Measurements from ENCODE around the gene MACROH2A1. TPM values are rescaled to one million over a fixed set of nuclear protein-coding genes. Genes with fewer than 3 reads are reported as not detected.
A peak's percentile ranks its signal among the peaks of the same experiment; 100 is the strongest.

Gene MACROH2A1
- total and polyA plus RNA-seq, 2 experiments from 2014 or later, result 115 to 125 TPM

DNA sequence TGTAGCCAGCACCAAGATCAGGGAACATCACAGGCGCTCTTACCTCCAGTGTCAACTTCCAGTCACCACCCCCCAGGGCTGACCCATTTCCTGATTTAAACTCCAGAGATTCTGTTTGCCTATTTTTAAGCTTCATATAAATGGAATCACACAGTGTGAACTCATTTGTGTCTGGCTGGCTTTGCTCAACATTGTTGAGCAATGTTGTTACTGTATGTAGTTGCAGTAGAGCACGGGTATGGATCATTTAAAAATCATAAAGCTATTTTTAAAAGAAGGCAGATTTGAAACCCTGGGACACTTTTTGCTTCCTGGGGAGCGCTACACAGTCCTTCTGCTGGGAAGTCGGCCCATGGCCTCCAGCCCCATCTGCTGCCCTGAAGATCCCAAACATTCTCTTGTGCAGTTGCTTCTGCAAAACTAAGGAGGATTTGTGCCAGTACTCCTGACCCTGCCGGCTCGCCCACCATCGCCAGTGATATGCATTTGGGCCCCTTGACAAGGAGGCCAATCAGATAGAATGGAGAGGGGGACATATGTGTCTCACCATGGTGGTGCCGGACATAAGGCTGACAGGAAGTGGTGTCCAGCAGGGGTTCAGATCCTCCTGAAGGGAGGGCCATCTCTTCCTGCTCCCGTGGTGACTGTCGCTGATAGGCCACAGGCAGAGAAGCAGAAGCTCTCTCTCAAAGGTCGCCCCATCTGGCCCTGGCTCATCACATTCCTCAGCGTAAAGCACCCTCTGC, 34.8 kb upstream of the MACROH2A1 start:
- in situ Hi-C loops (cut with MboI), result no loop called here
- Histone ChIP-seq H3K27me3 (replicated peaks; ENCODE audit: insufficient read depth) (no peaks in the 10 kb centered on the region), H3K4me2 (ENCODE audit: unreplicated experiment) (no peak overlapping the region), H3K9me2 (ENCODE audit: insufficient read depth) (no peaks in the 10 kb centered on the region), H2AFZ (no peak overlapping the region), H4K20me1 (ENCODE audit: insufficient read depth) (no peaks in the 10 kb centered on the region), H3F3A (ENCODE audit: insufficient read depth) (no peaks in the 10 kb centered on the region), H3K27ac (no peak overlapping the region), H3K36me3 (ENCODE audit: low read depth) (no peaks in the 10 kb centered on the region), H3K4me3 (no peak overlapping the region), H3K9me3 (ENCODE audit: low read depth) (no peaks in the 10 kb centered on the region), H3K9ac (no peak overlapping the region), H3K4me1 (ENCODE audit: insufficient read depth) (peaks cover 12% of the 10 kb centered on the region; the same call in 1 of the 2 replicates), H3K79me2 (ENCODE audit: insufficient read depth) (no peaks in the 10 kb centered on the region)
- DNase-seq, result peak; percentile 50
- no peak for TF ChIP-seq EZH2phosphoT487 (IDR thresholded peaks at IDR 0.05; ENCODE audit: insufficient read depth, low read depth)
- no peak for TF ChIP-seq EZH2 (IDR thresholded peaks at IDR 0.05; ENCODE audit: insufficient read depth, poor library complexity, severe bottlenecking)
- 90 to 93% methylated on average over 12 of the region's 12 CpGs for WGBS, 2 experiments (ENCODE audit: low coverage in 1 of 2, low lambda C conversion rate in 2 of 2, missing lambda C conversion rate in 2 of 2)

DNA sequence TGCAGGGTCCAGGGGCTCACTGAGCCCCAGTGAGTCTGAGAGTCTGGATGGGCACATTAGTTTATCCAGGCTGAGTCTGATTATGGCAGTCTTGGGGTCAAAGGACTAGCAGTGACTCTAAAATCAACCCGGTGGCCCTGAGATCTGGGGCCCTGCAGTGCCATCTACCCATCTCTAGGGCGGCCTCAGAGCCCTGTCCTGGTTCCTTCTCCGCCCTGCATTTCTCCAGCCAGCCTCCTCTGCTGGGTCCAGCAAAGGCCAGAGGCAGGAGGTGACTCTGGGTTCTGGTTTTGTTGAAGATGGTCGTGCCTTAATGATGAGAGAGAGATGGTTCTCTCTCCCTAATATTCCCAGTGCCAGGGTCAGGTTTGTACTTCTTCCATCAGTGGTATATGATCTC, 33.1 kb upstream of the MACROH2A1 start:
- TF ChIP-seq EZH2phosphoT487 (IDR thresholded peaks at IDR 0.05; ENCODE audit: insufficient read depth, low read depth) (no peak), EZH2 (IDR thresholded peaks at IDR 0.05; ENCODE audit: insufficient read depth, poor library complexity, severe bottlenecking) (no peak)
- H3K4me1 ChIP-seq (ENCODE audit: insufficient read depth), result peaks cover 7% of the 10 kb centered on the region; the same call in 1 of the 2 replicates
- H3K4me3 ChIP-seq, result no peak overlapping the region
- no peak overlapping the region for H3K9ac ChIP-seq
- H3K79me2 ChIP-seq (ENCODE audit: insufficient read depth), result no peaks in the 10 kb centered on the region
- H3K36me3 ChIP-seq (ENCODE audit: low read depth), result no peaks in the 10 kb centered on the region
- in situ Hi-C loops (cut with MboI), result no loop called here
- H3K9me2 ChIP-seq (ENCODE audit: insufficient read depth), result no peaks in the 10 kb centered on the region
- H2AFZ ChIP-seq, result no peak overlapping the region
- H3K9me3 ChIP-seq (ENCODE audit: low read depth), result no peaks in the 10 kb centered on the region
- WGBS, 2 experiments (ENCODE audit: low coverage in 1 of 2, low lambda C conversion rate in 2 of 2, missing lambda C conversion rate in 2 of 2), result 71% methylated on average over 4 of the region's 4 CpGs
- H3K27me3 ChIP-seq (replicated peaks; ENCODE audit: insufficient read depth), result no peaks in the 10 kb centered on the region
- no peaks in the 10 kb centered on the region for H4K20me1 ChIP-seq (ENCODE audit: insufficient read depth)
- no peak overlapping the region for H3K4me2 ChIP-seq (ENCODE audit: unreplicated experiment)
- H3F3A ChIP-seq (ENCODE audit: insufficient read depth), result no peaks in the 10 kb centered on the region
- no peak for DNase-seq
- no peak overlapping the region for H3K27ac ChIP-seq

DNA sequence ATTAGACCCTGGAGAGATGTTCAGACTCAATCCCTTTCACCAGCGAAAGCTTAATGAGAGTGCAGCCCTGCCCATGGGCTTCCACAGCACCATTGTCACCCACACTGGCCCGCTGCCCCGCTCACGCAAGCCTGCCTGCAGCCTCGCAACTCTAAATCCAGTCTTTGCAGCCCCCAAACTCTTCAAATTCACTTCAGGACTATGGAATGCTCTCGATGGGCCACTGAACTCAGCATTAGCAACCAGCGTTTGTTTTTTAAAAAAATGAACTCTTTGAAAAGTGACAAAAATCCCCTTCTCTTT, 31.1 kb upstream of the MACROH2A1 start:
- H3K4me3 ChIP-seq, result no peak overlapping the region
- no peaks in the 10 kb centered on the region for H3K36me3 ChIP-seq (ENCODE audit: low read depth)
- no peak overlapping the region for H2AFZ ChIP-seq
- WGBS, 2 experiments (ENCODE audit: low coverage in 1 of 2, low lambda C conversion rate in 2 of 2, missing lambda C conversion rate in 2 of 2), result 51 to 63% methylated on average over 7 of the region's 7 CpGs
- H3K79me2 ChIP-seq (ENCODE audit: insufficient read depth), result no peaks in the 10 kb centered on the region
- no peaks in the 10 kb centered on the region for H4K20me1 ChIP-seq (ENCODE audit: insufficient read depth)
- H3K9me3 ChIP-seq (ENCODE audit: low read depth), result no peaks in the 10 kb centered on the region
- H3K27me3 ChIP-seq (replicated peaks; ENCODE audit: insufficient read depth), result no peaks in the 10 kb centered on the region
- no peak overlapping the region for H3K4me2 ChIP-seq (ENCODE audit: unreplicated experiment)
- H3K27ac ChIP-seq, result no peak overlapping the region
- no peaks in the 10 kb centered on the region for H3F3A ChIP-seq (ENCODE audit: insufficient read depth)
- no peak overlapping the region for H3K9ac ChIP-seq
- no peak for TF ChIP-seq EZH2 (IDR thresholded peaks at IDR 0.05; ENCODE audit: insufficient read depth, poor library complexity, severe bottlenecking)
- peaks cover 7% of the 10 kb centered on the region; the same call in 1 of the 2 replicates for H3K4me1 ChIP-seq (ENCODE audit: insufficient read depth)
- no peaks in the 10 kb centered on the region for H3K9me2 ChIP-seq (ENCODE audit: insufficient read depth)
- in situ Hi-C loops (cut with MboI), result no loop called here
- no peak for DNase-seq

DNA sequence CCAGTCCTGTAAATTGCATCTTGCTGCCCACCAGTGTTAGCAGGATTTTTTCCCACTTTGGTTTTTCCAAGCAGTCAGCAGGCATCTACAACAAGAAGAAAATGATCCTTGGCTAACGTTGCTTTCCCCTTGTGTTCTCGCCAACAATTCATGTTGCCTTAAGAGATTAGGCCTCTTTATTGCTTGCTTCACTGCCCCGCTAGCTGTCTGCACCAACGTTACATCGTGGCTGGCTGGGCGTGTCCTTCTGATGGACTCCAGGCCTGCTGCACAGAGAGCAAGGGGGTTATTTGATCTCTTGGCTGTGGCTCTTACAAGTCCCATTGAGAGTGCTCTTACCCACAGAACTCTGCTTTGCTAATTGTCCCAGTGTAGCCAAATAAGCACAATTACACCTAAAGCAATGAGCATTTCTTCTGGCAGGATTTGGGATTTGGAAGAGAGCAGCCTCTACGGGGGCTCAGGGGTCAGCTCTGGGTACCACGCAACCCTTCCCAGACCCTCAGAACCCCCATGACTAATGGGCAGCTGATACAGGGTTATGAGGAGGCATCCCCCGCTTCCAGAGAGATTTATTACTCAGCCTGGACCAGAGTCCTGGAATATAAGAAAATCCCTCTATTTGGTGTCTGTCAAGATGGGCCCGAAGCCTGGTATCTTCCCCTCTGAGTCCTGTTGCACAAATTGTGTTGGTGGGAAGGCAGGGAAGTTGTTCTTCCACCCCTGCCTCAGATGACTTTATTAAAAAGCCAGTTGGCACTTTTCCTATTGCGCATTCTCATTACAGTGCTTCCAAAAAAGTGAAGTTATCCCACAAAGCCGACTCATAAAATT, 30.5 kb upstream of the MACROH2A1 start:
- in situ Hi-C loops (cut with MboI), result no loop called here
- no peak overlapping the region for H3K27ac ChIP-seq

More for the DNA sequence above, 30.5 kb upstream of the MACROH2A1 start:
- Histone ChIP-seq H2AFZ (no peak overlapping the region), H3K36me3 (ENCODE audit: low read depth) (no peaks in the 10 kb centered on the region), H3K27me3 (replicated peaks; ENCODE audit: insufficient read depth) (no peaks in the 10 kb centered on the region), H3K9ac (no peak overlapping the region), H3K9me2 (ENCODE audit: insufficient read depth) (no peaks in the 10 kb centered on the region), H3F3A (ENCODE audit: insufficient read depth) (no peaks in the 10 kb centered on the region), H4K20me1 (ENCODE audit: insufficient read depth) (no peaks in the 10 kb centered on the region), H3K9me3 (ENCODE audit: low read depth) (no peaks in the 10 kb centered on the region), H3K4me2 (ENCODE audit: unreplicated experiment) (no peak overlapping the region), H3K79me2 (ENCODE audit: insufficient read depth) (no peaks in the 10 kb centered on the region), H3K4me1 (ENCODE audit: insufficient read depth) (peaks cover 7% of the 10 kb centered on the region; the same call in 1 of the 2 replicates), H3K4me3 (no peak overlapping the region)
- no peak for DNase-seq
- WGBS, 2 experiments (ENCODE audit: low coverage in 1 of 2, low lambda C conversion rate in 2 of 2, missing lambda C conversion rate in 2 of 2), result 37 to 41% methylated on average over 12 of the region's 12 CpGs
- TF ChIP-seq EZH2phosphoT487 (IDR thresholded peaks at IDR 0.05; ENCODE audit: insufficient read depth, low read depth) (no peak), EZH2 (IDR thresholded peaks at IDR 0.05; ENCODE audit: insufficient read depth, poor library complexity, severe bottlenecking) (no peak)
